ENCODE results near the gene CASQ1.

CASQ1 gene

GRCh38 chr1:160189649-160190625 lies at the start of gene CASQ1:
Gene CASQ1 (plus strand): TSS chr1:160190575. CDS start chr1:160190752, 177 bp downstream.
- DNase-seq (ENCODE audit: low read depth, low spot score): no peak

- DNase-seq (ENCODE audit: low read depth, low spot score): no peak
Measured at GRCh38 chr1:160143695-160144094, 46.7 kb upstream of the CASQ1 start.

- no peak for DNase-seq (ENCODE audit: low read depth, low spot score)
Measured at GRCh38 chr1:160144921-160145320, 45.5 kb upstream of the CASQ1 start.

- DNase-seq (ENCODE audit: low read depth, low spot score): no peak
Measured at GRCh38 chr1:160146107-160146506, 44.3 kb upstream of the CASQ1 start.

GRCh38 chr1:160148121-160148520 lies 42.3 kb upstream of the CASQ1 start:
- no peak for DNase-seq (ENCODE audit: low read depth, low spot score)

- no peak for DNase-seq (ENCODE audit: low read depth, low spot score)
Measured at GRCh38 chr1:160149233-160149632, 41.1 kb upstream of the CASQ1 start.

- no peak for DNase-seq (ENCODE audit: low read depth, low spot score)
Measured at GRCh38 chr1:160149716-160150115, 40.7 kb upstream of the CASQ1 start.

- DNase-seq (ENCODE audit: low read depth, low spot score): no peak
Measured at GRCh38 chr1:160151303-160151702, 39.1 kb upstream of the CASQ1 start, which contains the start of gene ATP1A4. Gene ATP1A4 (plus strand): TSS chr1:160151603. CDS start chr1:160152041, 438 bp downstream.

- no peak for DNase-seq (ENCODE audit: low read depth, low spot score)
Measured at GRCh38 chr1:160154790-160155189, 35.6 kb upstream of the CASQ1 start.

- no peak for DNase-seq (ENCODE audit: low read depth, low spot score)
Measured at GRCh38 chr1:160156361-160156760, 34.0 kb upstream of the CASQ1 start.

GRCh38 chr1:160157174-160157573 lies 33.2 kb upstream of the CASQ1 start:
- DNase-seq (ENCODE audit: low read depth, low spot score): no peak

GRCh38 chr1:160158031-160158430 lies 32.3 kb upstream of the CASQ1 start:
- no peak for DNase-seq (ENCODE audit: low read depth, low spot score)

GRCh38 chr1:160158534-160158933 lies 31.8 kb upstream of the CASQ1 start:
- DNase-seq (ENCODE audit: low read depth, low spot score): no peak

GRCh38 chr1:160159846-160160245 lies 30.5 kb upstream of the CASQ1 start:
- no peak for DNase-seq (ENCODE audit: low read depth, low spot score)

GRCh38 chr1:160161965-160162705 lies 28.2 kb upstream of the CASQ1 start:
- DNase-seq (ENCODE audit: low read depth, low spot score): no peak

GRCh38 chr1:160162931-160163330 lies 27.4 kb upstream of the CASQ1 start:
- DNase-seq (ENCODE audit: low read depth, low spot score): no peak

- DNase-seq (ENCODE audit: low read depth, low spot score): no peak
Measured at GRCh38 chr1:160163615-160164014, 26.8 kb upstream of the CASQ1 start.

- DNase-seq (ENCODE audit: low read depth, low spot score): no peak
Measured at GRCh38 chr1:160164121-160164520, 26.3 kb upstream of the CASQ1 start.

- DNase-seq (ENCODE audit: low read depth, low spot score): no peak
Measured at GRCh38 chr1:160166166-160166868, 24.1 kb upstream of the CASQ1 start.

- DNase-seq (ENCODE audit: low read depth, low spot score): no peak
Measured at GRCh38 chr1:160167056-160167455, 23.3 kb upstream of the CASQ1 start.

- DNase-seq (ENCODE audit: low read depth, low spot score): no peak
Measured at GRCh38 chr1:160167580-160167979, 22.8 kb upstream of the CASQ1 start.

GRCh38 chr1:160168016-160168415 lies 22.4 kb upstream of the CASQ1 start:
- DNase-seq (ENCODE audit: low read depth, low spot score): no peak

All from smooth muscle cell of the brain vasculature (primary cell).